Activated CD8-positive, alpha-beta T cell treated with anti-CD3 and anti-CD28 coated beads for 36 hours (primary cell): ENCODE data around the gene SEMG1. TPM values are rescaled to one million over a fixed set of nuclear protein-coding genes. Genes with fewer than 3 reads are reported as not detected.

Experiments used
- ATAC-seq: fragments of 200-7000 bp; cut with Tn5 transposase; one replicate; pipeline ENCODE4 v1.10.0; 2021; ENCODE audit warnings: mild to moderate bottlenecking, moderate library complexity
- CTCF ChIA-PET: fragments of 350-600 bp; sonication (Branson Sonifier 250); formaldehyde crosslinking; loops from one replicate; lab custom pipeline; 2021; ENCODE audit warnings: antibody characterized with exemption; lab: Charles Lee
- POLR2A ChIA-PET: fragments of 350-600 bp; sonication (Branson Sonifier 250); formaldehyde crosslinking; loops from one replicate; lab custom pipeline; 2021; ENCODE audit warnings: antibody characterized with exemption; lab: Charles Lee
- DNase-seq: peaks from one replicate; pipeline ENCODE4 v3.0.0-alpha.2; 2020
- H3K27ac Mint-ChIP-seq: one replicate; pipeline ENCODE4 v1.8.0; 2021; ENCODE audit warnings: mild to moderate bottlenecking, mixed read lengths
- H3K27me3 Mint-ChIP-seq: one replicate; pipeline ENCODE4 v1.8.0; 2021; ENCODE audit warnings: mixed read lengths
- H3K36me3 Mint-ChIP-seq: one replicate; pipeline ENCODE4 v1.8.0; 2021; ENCODE audit warnings: low read depth, mixed read lengths
- H3K4me1 Mint-ChIP-seq: one replicate; pipeline ENCODE4 v1.8.0; 2021; ENCODE audit warnings: low read depth, mixed read lengths
- H3K4me3 Mint-ChIP-seq: one replicate; pipeline ENCODE4 v1.8.0; 2021; ENCODE audit warnings: mild to moderate bottlenecking, moderate library complexity, mixed read lengths
- H3K9me3 Mint-ChIP-seq: one replicate; pipeline ENCODE4 v1.8.0; 2021; ENCODE audit warnings: mixed read lengths
- intact Hi-C: fragments of 100-400 bp; cut with micrococcal nuclease; formaldehyde crosslinking; loops from one replicate; pipeline ENCODE4 v1.10.0; 2022
- total RNA-seq, 2 experiments: library from RNA; stranded (reverse); gene quantifications; one replicate each; pipeline ENCODE4 v1.2.3, GENCODE V29; 2021
- TF ChIP-seq, protein P1 (sequence below): fragments of 200-600 bp; IDR thresholded peaks from one replicate; pipeline ENCODE4 v1.8.0; 2022; ENCODE audit warnings: antibody characterized with exemption, mild to moderate bottlenecking

SEMG1 gene
- total RNA-seq, 2 experiments from 2014 or later, result not detected

DNA sequence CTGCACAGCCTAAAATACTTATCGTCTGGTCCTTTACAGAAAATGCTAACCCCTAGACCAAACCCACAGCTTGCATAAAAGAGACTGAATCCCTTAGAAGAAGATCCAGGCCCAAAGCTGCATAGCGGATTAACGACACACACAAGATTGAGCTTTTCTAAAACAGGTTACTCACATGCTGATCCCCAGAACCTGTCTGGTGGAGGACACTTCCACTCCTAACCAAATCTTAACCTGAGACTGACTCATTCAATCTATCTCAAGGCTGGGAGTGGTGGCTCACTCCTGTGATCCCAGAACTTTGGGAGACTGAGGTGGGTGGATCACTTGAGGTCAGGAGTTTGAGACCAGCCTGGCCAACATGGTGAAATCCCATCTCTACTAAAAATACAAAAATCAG lies 50.3 kb downstream of the SEMG1 start:
- DNase-seq (no peak), ATAC-seq (no peak)
- Mint-ChIP-seq H3K4me1 (no peaks in the 10 kb centered on the region), H3K27me3 (peaks cover 14% of the 10 kb centered on the region), H3K9me3 (no peaks in the 10 kb centered on the region), H3K27ac (no peak overlapping the region), H3K36me3 (no peaks in the 10 kb centered on the region), H3K4me3 (no peak overlapping the region)
- TF ChIP-seq, protein P1, sequence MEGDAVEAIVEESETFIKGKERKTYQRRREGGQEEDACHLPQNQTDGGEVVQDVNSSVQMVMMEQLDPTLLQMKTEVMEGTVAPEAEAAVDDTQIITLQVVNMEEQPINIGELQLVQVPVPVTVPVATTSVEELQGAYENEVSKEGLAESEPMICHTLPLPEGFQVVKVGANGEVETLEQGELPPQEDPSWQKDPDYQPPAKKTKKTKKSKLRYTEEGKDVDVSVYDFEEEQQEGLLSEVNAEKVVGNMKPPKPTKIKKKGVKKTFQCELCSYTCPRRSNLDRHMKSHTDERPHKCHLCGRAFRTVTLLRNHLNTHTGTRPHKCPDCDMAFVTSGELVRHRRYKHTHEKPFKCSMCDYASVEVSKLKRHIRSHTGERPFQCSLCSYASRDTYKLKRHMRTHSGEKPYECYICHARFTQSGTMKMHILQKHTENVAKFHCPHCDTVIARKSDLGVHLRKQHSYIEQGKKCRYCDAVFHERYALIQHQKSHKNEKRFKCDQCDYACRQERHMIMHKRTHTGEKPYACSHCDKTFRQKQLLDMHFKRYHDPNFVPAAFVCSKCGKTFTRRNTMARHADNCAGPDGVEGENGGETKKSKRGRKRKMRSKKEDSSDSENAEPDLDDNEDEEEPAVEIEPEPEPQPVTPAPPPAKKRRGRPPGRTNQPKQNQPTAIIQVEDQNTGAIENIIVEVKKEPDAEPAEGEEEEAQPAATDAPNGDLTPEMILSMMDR, result no peak
- ChIA-PET POLR2A (no interaction called here), CTCF (interaction anchor here (0.6 to 3.4 kb wide), 3 partner anchors 33 to 832 kb away, joined by 3 to 10 read pairs (median 5); no protein-coding TSS in a partner anchor)
- intact Hi-C loops, result no loop called here

DNA sequence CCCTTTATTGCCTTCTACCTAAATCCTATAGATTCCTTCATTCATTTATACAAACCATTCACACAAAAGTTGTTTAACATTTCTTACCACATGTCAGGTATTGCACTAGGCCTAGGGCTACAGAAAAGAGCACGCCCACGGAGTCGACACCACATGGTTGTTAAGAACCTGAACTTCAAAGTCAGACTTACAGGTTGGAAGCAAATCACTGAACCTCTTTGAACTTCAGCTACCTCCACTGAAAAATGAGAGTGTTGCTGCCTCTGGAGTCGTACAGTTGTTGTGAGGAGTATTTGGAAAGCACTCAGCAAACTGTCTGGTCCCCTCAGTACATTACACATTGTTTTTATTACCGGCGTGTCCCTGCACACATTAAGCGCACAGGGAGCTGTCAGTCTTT lies 50.9 kb downstream of the SEMG1 start:
- H3K27me3 Mint-ChIP-seq, result peaks cover 10% of the 10 kb centered on the region
- intact Hi-C loops, result no loop called here
- H3K4me1 Mint-ChIP-seq, result no peaks in the 10 kb centered on the region
- no peak for ATAC-seq
- no peaks in the 10 kb centered on the region for H3K36me3 Mint-ChIP-seq
- ChIA-PET CTCF (interaction anchor here (3.4 kb wide), 1 partner anchor 119 kb away, joined by 10 read pairs; no protein-coding TSS in a partner anchor), POLR2A (no interaction called here)
- no peak overlapping the region for H3K27ac Mint-ChIP-seq
- DNase-seq, result peak; percentile 8
- TF ChIP-seq, protein P1, result no peak
- H3K9me3 Mint-ChIP-seq, result no peaks in the 10 kb centered on the region
- no peak overlapping the region for H3K4me3 Mint-ChIP-seq

DNA sequence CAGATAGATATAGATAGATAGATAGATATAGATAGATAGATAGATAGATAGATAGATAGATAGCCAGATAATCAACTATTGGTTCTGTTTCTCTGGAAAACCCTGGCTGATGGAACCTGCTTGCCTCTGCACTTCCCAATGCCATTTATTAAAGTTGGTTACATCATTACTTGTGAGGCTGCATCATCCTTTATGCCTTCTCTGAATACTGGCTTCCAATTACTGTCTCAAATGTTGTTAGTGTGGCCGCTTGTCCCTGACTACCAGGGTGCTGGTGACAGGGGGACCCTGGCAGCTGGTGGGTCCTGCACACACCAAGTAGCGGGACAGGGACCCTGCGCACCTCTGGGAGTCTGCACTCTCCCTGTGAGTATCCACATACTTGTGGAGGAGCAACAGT lies 51.4 kb downstream of the SEMG1 start:
- CTCF ChIA-PET, result interaction anchor here (3.4 kb wide), 1 partner anchor 119 kb away, joined by 10 read pairs; no protein-coding TSS in a partner anchor
- TF ChIP-seq, protein P1, result no peak
- Mint-ChIP-seq H3K4me3 (no peak overlapping the region), H3K27ac (no peak overlapping the region), H3K36me3 (no peaks in the 10 kb centered on the region), H3K27me3 (peaks cover 11% of the 10 kb centered on the region), H3K4me1 (no peaks in the 10 kb centered on the region), H3K9me3 (no peaks in the 10 kb centered on the region)
- no peak for ATAC-seq
- no peak for DNase-seq
- intact Hi-C loops, result no loop called here
- POLR2A ChIA-PET, result no interaction called here

DNA sequence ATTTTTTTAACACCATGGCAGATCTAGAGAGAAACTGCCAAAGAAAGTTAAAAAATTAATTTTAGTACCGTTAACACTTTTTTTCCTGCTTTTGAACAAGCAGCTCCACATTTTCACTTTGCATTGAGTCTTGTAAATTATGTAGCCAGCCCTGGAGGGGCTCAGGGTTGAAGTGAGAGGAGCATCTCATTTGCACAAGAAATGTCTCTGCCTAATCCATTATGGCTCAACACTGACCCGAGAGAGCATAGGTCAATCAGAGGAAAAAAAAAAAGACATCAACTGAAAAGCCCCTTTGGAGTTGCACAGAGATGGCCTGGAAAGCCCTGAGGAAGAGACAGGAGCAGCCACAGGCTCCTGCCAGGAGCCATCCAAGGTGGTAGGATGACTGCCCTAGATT lies 51.8 kb downstream of the SEMG1 start:
- Mint-ChIP-seq H3K27me3 (peaks cover 9% of the 10 kb centered on the region), H3K27ac (no peak overlapping the region), H3K4me3 (no peak overlapping the region), H3K36me3 (no peaks in the 10 kb centered on the region), H3K9me3 (no peaks in the 10 kb centered on the region), H3K4me1 (no peaks in the 10 kb centered on the region)
- POLR2A ChIA-PET, result no interaction called here
- intact Hi-C loops, result no loop called here
- DNase-seq (no peak), ATAC-seq (no peak)
- TF ChIP-seq, protein P1, result no peak
- CTCF ChIA-PET, result interaction anchor here (1.1 to 3.4 kb wide), 2 partner anchors 35 to 120 kb away, joined by 3 to 10 read pairs; no protein-coding TSS in a partner anchor

Other genes with a start within 250 kb of the SEMG1 start
- 10 to 100 TPM; 60.5 to 62.4 TPM for gene TOMM34, start 246.6 kb upstream of the SEMG1 start, total RNA-seq
- gene STK4, start 240.5 kb upstream of the SEMG1 start, total RNA-seq, result 100 to 1,000 TPM; 154 to 165 TPM
- under 1 TPM; 0.38 to 0.54 TPM for gene KCNS1, start 105.9 kb upstream of the SEMG1 start, total RNA-seq
- not detected for gene WFDC5, start 91.9 kb upstream of the SEMG1 start, total RNA-seq
- not detected for gene WFDC12, start 82.6 kb upstream of the SEMG1 start, total RNA-seq
- not detected for gene PI3, start 32.1 kb upstream of the SEMG1 start, total RNA-seq
- not detected for gene SEMG2, start 14.3 kb downstream of the SEMG1 start, total RNA-seq
- gene SLPI, start 47.5 kb downstream of the SEMG1 start, total RNA-seq, result not detected
- not detected for gene RBPJL, start 99.8 kb downstream of the SEMG1 start, total RNA-seq
- 1 to 10 TPM in 1 of 2 experiments, under 1 TPM in 1; 0.74 to 1.2 TPM for gene MATN4, start 101.3 kb downstream of the SEMG1 start, total RNA-seq
- 10 to 100 TPM; 21.1 to 22.0 TPM for gene SDC4, start 141.4 kb downstream of the SEMG1 start, total RNA-seq
- gene SYS1, start 156.1 kb downstream of the SEMG1 start, total RNA-seq, result 10 to 100 TPM; 19.6 to 20.7 TPM
- gene TP53TG5, start 171.3 kb downstream of the SEMG1 start, total RNA-seq, result under 1 TPM in 1 of 2 experiments, not detected in 1; 0.29 TPM
- gene DBNDD2, start 201.3 kb downstream of the SEMG1 start, total RNA-seq, result 10 to 100 TPM; 13.8 to 15.5 TPM
- 10 to 100 TPM; 43.7 to 47.7 TPM for gene PIGT, start 209.1 kb downstream of the SEMG1 start, total RNA-seq